Heart left ventricle (tissue), 16 donors: ENCODE measurements around the gene AHNAK2. TPM values are rescaled to one million over a fixed set of nuclear protein-coding genes. Genes with fewer than 3 reads are reported as not detected.

Experiments
- ATAC-seq, 4 donors: fragments of 200-7000 bp; cut with Tn5 transposase; one replicate each; pipeline ENCODE4 v1.9.1; 2020 to 2022; ENCODE audit warnings: moderate library complexity in 4 of 4, mild to moderate bottlenecking in 3 of 4, moderate number of reproducible peaks in 1 of 4
- DNase-seq, 5 donors: peaks; one replicate each; pipeline ENCODE4 v3.0.0-alpha.2; 2020
- H3K27ac ChIP-seq, 12 donors: fragments of 200-600 bp; sonication (generic) in 4 of 12; one replicate each; pipeline versions ENCODE4 v1.5.0 to v1.8.0; 2016 to 2022; ENCODE audit warnings: mild to moderate bottlenecking in 2 of 12
- H3K27me3 ChIP-seq, 9 donors: fragments of 200-600 bp; sonication (generic) in 2 of 9; one replicate each; pipeline versions ENCODE4 v1.5.1 to v1.8.0; 2016 to 2022; ENCODE audit warnings: mild to moderate bottlenecking in 3 of 9
- H3K36me3 ChIP-seq, 9 donors: fragments of 200-600 bp; sonication (generic) in 2 of 9; one replicate each; pipeline versions ENCODE4 v1.5.0 to v1.8.0; 2018 to 2022; ENCODE audit warnings: mild to moderate bottlenecking in 2 of 9
- H3K4me1 ChIP-seq, 12 donors: fragments of 200-600 bp; sonication (generic) in 4 of 12; one replicate each; pipeline versions ENCODE4 v1.5.0 to v1.8.0; 2016 to 2022; ENCODE audit warnings: mild to moderate bottlenecking in 3 of 12
- H3K4me3 ChIP-seq, 12 donors: fragments of 200-600 bp; sonication (generic) in 4 of 12; one replicate each; pipeline versions ENCODE4 v1.5.0 to v1.8.0; 2017 to 2022; ENCODE audit warnings: mild to moderate bottlenecking in 9 of 12, moderate library complexity in 4 of 12
- H3K9me3 ChIP-seq, 12 donors: fragments of 200-600 bp; sonication (generic) in 4 of 12; one replicate each; pipeline versions ENCODE4 v1.5.0 to v1.8.0; 2016 to 2022; ENCODE audit warnings: mild to moderate bottlenecking in 1 of 12
- CTCF ChIP-seq, 12 donors: fragments of 200-600 bp; sonication (generic) in 4 of 12; IDR thresholded peaks; one replicate each; pipeline versions ENCODE4 v1.5.0 to v1.8.0; 2018 to 2022; ENCODE audit warnings: antibody characterized with exemption in 12 of 12, mild to moderate bottlenecking in 5 of 12
- POLR2A ChIP-seq, 2 donors: fragments of 450-650 bp; IDR thresholded peaks; one replicate each; pipeline ENCODE4 v1.6.1; 2017; ENCODE audit warnings: antibody characterized with exemption in 2 of 2, mild to moderate bottlenecking in 2 of 2, moderate library complexity in 2 of 2
- WGBS, 4 donors: extraction: QIAGEN DNeasy Blood & Tissue Kit in 2 of 4; methylation state at CpG; one replicate each; pipeline versions ENCODE4 v1.1.5 to v1.1.7; 2013 to 2018; 5-methylcytosine and 5-hydroxymethylcytosine counted together
- intact Hi-C, 10 donors: fragments of 100-400 bp; cut with DNase I; formaldehyde crosslinking; loops; one replicate each; pipeline versions ENCODE4 v1.11.1 to v1.14.2; 2022
- polyA plus RNA-seq, 2 donors: library from polyadenylated mRNA; stranded (reverse); fragments of 200-250 nt; gene quantifications; one replicate each; pipeline ENCODE4 v1.2.3, GENCODE V29; 2013
- total RNA-seq, 9 donors: library from RNA; depleted of rRNA in 2 of 9; stranded (reverse); fragments of >200 nt in 2 of 9; fragmentation: NEBNext Ultra II Directional in 3 of 9; extraction: Animal tissue kit (Norgen Biotek cat#: 25700) in 3 of 9; gene quantifications; one replicate each; pipeline versions ENCODE4 v1.1.0 to v1.2.4, GENCODE V29; 2016 to 2023
- donor health status: ischemic (EF 13 %, LVEDD 7.1; RV severe dilation, severe dysfunction).
- donor health status: healthy with polysubstance abuse.
- donor health status: DM: no; HTN: yes; CAD: no.
- donor health status: DM: no; HTN: no; CAD: no.
- donor health status: ischemic (EF 25% LVEDD 6.9; RV normal size, moderate dysfunction).
- donor health status: ischemic (EF 25% LVEDD 5.7; RV mildly dilated, moderate dysfunction).
- donor health status: healthy.
- donor health status: DM: yes; HTN: yes; CAD: no.
- donor health status: ischemic (EF 35%, LVEDD 5.7; RV mildly dilated, moderate dysfunction).
- donor health status: nonischemic (EF 11% LVEDD 7.7; RV severe dilation, severe dysfunction).
- donor health status: DM: yes; HTN: yes; CAD: no.
- donor health status: PGD.
- donor health status: ischemic (EF 29% LVEDD 5.4; RV normal size, mild dysfunction).
- donor health status: nonischemic (EF 23%, LVEDD 6.1; RV moderate dilation, normal function).

The AHNAK2 gene
- total and polyA plus RNA-seq, 11 donors = 1.5 to 22.3 (median 2.9) TPM

- Histone ChIP-seq H3K27ac (peak overlapping the region in 1 of 12 donors; percentile 94), H3K9me3 (no peaks in the 10 kb centered on the region), H3K36me3 (no peaks in the 10 kb centered on the region), H3K4me3 (no peak overlapping the region), H3K27me3 (peaks cover 0 to 12% (median 0%) of the 10 kb centered on the region in 9 donors), H3K4me1 (peaks cover 3 to 33% (median 21%) of the 10 kb centered on the region in 12 donors)
- intact Hi-C loops = loop anchor here in 3 of 10 donors (2.0 to 5.0 kb wide), 2 partner anchors 33 kb away; no protein-coding TSS in a partner anchor
- TF ChIP-seq POLR2A (IDR thresholded peaks at IDR 0.05) = no peak
- no peak for TF ChIP-seq CTCF (IDR thresholded peaks at IDR 0.05)
- 78 to 86% (median 84%) methylated on average over 9 to 13 of the region's 13 CpGs for WGBS, 4 donors
- DNase-seq (peak in 4 of 5 donors; percentile 6 to 54 (median 18)), ATAC-seq (no peak)
Observed at GRCh38 chr14:104965561-104966231, 12.5 kb downstream of the AHNAK2 start.

DNA sequence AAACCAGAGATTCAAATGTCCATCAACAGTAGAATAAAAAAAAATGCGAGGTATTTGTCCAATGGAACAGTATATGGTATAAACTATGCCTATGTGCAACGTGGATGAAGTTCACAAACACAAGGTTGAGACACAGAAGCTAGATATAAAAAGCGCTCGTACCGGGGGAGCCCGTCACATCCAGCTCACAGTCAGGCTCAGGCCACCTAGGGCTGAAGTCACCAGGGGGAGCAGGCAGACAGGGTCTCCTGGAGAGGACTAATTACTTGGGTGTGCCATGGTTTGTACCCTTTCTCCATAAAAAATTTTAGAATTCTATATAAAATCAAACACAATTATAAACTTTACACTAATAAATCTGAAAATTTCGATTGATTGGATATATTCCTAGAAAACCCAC, 13.6 kb downstream of the AHNAK2 start:
- H3K4me1 ChIP-seq = peaks cover 3 to 29% (median 20%) of the 10 kb centered on the region in 12 donors
- intact Hi-C loops = no loop called here
- peaks cover 0 to 12% (median 0%) of the 10 kb centered on the region in 9 donors for H3K27me3 ChIP-seq
- TF ChIP-seq POLR2A (IDR thresholded peaks at IDR 0.05) = no peak
- no peaks in the 10 kb centered on the region for H3K36me3 ChIP-seq
- WGBS, 4 donors = 88 to 93% (median 91%) methylated on average over 7 of the region's 7 CpGs
- no peaks in the 10 kb centered on the region for H3K9me3 ChIP-seq
- H3K4me3 ChIP-seq = no peak overlapping the region
- peak in 2 of 5 donors; percentile 5 to 8 for DNase-seq
- no peak for ATAC-seq
- no peak overlapping the region for H3K27ac ChIP-seq

DNA sequence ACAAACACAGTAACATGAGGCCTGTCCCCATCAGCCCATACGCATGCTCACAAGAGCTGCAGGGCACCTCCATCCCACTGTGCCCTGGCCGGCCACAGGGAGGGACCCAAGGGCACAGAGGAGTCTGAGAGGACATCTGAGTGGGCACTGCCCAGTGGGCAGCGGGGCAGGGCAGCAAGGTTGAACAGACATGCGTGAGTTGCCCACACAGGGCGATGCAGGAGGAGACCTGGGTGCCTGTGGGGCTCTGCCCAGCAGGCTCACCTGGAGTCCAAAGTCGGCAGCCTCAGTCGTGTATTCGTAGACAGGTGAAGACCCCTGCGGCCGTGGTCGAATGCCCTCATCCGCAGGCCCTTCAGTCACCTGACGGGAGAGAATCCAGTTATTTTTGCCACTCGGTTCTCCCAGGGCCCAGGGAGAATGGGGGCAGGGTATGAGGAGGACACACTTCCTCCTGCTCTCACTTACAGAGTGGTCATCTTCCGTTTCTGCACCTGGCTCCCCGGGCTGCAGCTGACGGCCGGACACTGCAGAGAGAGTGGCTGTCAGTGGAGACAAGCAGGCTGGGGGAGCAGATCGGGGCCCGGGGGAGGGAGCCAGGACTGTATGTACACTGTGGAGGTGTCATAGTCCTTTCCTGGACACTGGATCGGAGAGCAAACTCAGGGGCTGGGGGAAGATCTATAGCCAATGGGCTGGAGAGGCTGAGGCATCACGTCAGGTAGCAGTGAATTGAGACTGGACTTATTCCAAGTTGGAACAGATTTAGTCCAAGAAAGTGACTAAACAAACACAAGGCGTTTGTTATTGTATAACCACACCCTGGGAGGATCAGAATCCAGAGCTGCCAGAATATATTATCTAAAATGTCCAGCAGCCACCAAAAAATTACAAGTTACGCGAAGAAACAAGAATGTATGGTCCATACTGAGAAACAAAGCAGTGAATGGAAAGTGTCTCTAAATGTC, 20.7 kb downstream of the AHNAK2 start:
- intact Hi-C loops = no loop called here
- DNase-seq (peak in 2 of 5 donors; percentile 8 to 46), ATAC-seq (peak in 1 of 4 donors; percentile 31)
- Histone ChIP-seq H3K9me3 (no peaks in the 10 kb centered on the region), H3K4me3 (no peak overlapping the region), H3K36me3 (no peaks in the 10 kb centered on the region), H3K27me3 (peaks cover 0 to 17% (median 0%) of the 10 kb centered on the region in 9 donors), H3K27ac (no peak overlapping the region), H3K4me1 (no peaks in the 10 kb centered on the region)
- WGBS, 4 donors = 70 to 79% (median 75%) methylated on average over 17 to 25 of the region's 25 CpGs
- TF ChIP-seq POLR2A (IDR thresholded peaks at IDR 0.05) = no peak
- no peak for TF ChIP-seq CTCF (IDR thresholded peaks at IDR 0.05)

DNA sequence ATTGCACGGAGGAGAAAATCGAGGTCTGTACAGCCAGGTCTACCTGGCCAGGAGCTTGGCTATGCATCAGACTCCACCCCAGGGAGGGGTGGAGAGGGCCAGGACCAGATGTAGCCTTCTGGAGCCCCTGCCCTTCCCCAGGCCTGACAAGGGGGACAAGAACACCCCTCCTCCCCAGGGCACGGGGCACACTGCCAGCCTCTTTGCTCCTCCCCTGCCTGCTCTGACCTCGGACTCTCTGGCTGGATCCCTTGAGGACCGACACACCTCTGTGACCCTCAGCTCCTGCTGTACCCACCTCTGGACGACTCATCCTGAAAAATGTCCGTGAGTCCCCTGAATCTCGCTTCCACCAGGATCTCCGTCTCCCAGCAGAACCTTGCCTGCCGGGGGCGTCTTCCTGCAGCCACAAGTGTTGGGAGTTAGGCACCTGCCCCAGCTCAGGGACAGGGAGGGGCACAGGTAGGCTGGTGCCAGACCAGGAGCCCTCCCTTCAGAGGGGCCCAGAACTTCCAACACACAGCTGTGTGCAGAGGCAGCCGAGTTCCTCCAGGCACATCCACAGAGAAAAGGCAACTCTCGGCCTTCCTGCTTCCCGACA, 21.8 kb downstream of the AHNAK2 start:
- Histone ChIP-seq H3K27ac (no peak overlapping the region), H3K27me3 (peaks cover 0 to 17% (median 0%) of the 10 kb centered on the region in 9 donors), H3K4me3 (no peak overlapping the region), H3K4me1 (no peaks in the 10 kb centered on the region), H3K36me3 (no peaks in the 10 kb centered on the region), H3K9me3 (no peaks in the 10 kb centered on the region)
- ATAC-seq (no peak), DNase-seq (peak in 1 of 5 donors; percentile 14)
- intact Hi-C loops = no loop called here
- WGBS, 4 donors = 82 to 88% (median 85%) methylated on average over 10 to 14 of the region's 14 CpGs
- no peak for TF ChIP-seq POLR2A (IDR thresholded peaks at IDR 0.05)
- TF ChIP-seq CTCF (IDR thresholded peaks at IDR 0.05) = no peak
